Muscle layer of colon (tissue), 2 donors: ENCODE results near the gene CCNC.

ENCODE experiments used
- H3K27ac ChIP-seq: one replicate; pipeline ENCODE4 v1.7.0; 2013; ENCODE audit warnings: low read depth, mild to moderate bottlenecking, low read length, moderate library complexity
- H3K27me3 ChIP-seq, 2 donors: one replicate each; pipeline ENCODE4 v1.7.0; 2013; ENCODE audit warnings: low read length in 2 of 2, mild to moderate bottlenecking in 2 of 2; ENCODE audit not compliant: insufficient read depth in 2 of 2, control insufficient read depth in 1 of 2
- H3K36me3 ChIP-seq: one replicate; pipeline ENCODE4 v1.7.0; 2013; ENCODE audit warnings: mild to moderate bottlenecking, low read length; ENCODE audit not compliant: insufficient read depth
- H3K4me1 ChIP-seq: one replicate; pipeline ENCODE4 v1.7.0; 2013; ENCODE audit warnings: mild to moderate bottlenecking, low read length; ENCODE audit not compliant: insufficient read depth
- H3K4me3 ChIP-seq, 2 donors: one replicate each; pipeline ENCODE4 v1.7.0; 2013; ENCODE audit warnings: low read length in 2 of 2, low read depth in 1 of 2, mild to moderate bottlenecking in 1 of 2, moderate library complexity in 1 of 2
- H3K9ac ChIP-seq: one replicate; pipeline ENCODE4 v1.7.0; 2013; ENCODE audit warnings: low read length
- H3K9me3 ChIP-seq: one replicate; pipeline ENCODE4 v1.7.0; 2013; ENCODE audit warnings: mild to moderate bottlenecking, low read length
- donor health status: abdominal sarcoma.
- donor health status: Adenocarcinoma of cecum.

CCNC gene

GRCh38 chr6:99563056-99563723, 5.3 kb downstream of the CCNC start:
- no peak overlapping the region for H3K27ac ChIP-seq
- H3K9me3 ChIP-seq = no peaks in the 10 kb centered on the region
- H3K27me3 ChIP-seq = no peaks in the 10 kb centered on the region
- peaks cover 10% of the 10 kb centered on the region for H3K36me3 ChIP-seq
- peaks cover 8% of the 10 kb centered on the region for H3K4me1 ChIP-seq
- no peak overlapping the region for H3K4me3 ChIP-seq
- no peak overlapping the region for H3K9ac ChIP-seq

GRCh38 chr6:99560668-99561067, 7.8 kb downstream of the CCNC start:
- Histone ChIP-seq H3K36me3 (peaks cover 27% of the 10 kb centered on the region), H3K9ac (no peak overlapping the region), H3K9me3 (no peaks in the 10 kb centered on the region), H3K4me1 (no peaks in the 10 kb centered on the region), H3K27ac (no peak overlapping the region), H3K4me3 (no peak overlapping the region), H3K27me3 (no peaks in the 10 kb centered on the region)

- peaks cover 36% of the 10 kb centered on the region for H3K36me3 ChIP-seq
- H3K9ac ChIP-seq = no peak overlapping the region
- no peak overlapping the region for H3K27ac ChIP-seq
- H3K4me3 ChIP-seq = no peak overlapping the region
- no peaks in the 10 kb centered on the region for H3K27me3 ChIP-seq
- H3K4me1 ChIP-seq = no peaks in the 10 kb centered on the region
- no peaks in the 10 kb centered on the region for H3K9me3 ChIP-seq
Measured at GRCh38 chr6:99559057-99559456, 9.4 kb downstream of the CCNC start.

GRCh38 chr6:99553888-99554287, 14.6 kb downstream of the CCNC start:
- Histone ChIP-seq H3K9ac (no peak overlapping the region), H3K27ac (no peak overlapping the region), H3K27me3 (no peaks in the 10 kb centered on the region), H3K4me1 (no peaks in the 10 kb centered on the region), H3K36me3 (peaks cover 34% of the 10 kb centered on the region), H3K4me3 (no peak overlapping the region), H3K9me3 (no peaks in the 10 kb centered on the region)

GRCh38 chr6:99550046-99550748, 18.3 kb downstream of the CCNC start:
- no peak overlapping the region for H3K9ac ChIP-seq
- no peaks in the 10 kb centered on the region for H3K9me3 ChIP-seq
- H3K27me3 ChIP-seq = no peaks in the 10 kb centered on the region
- no peaks in the 10 kb centered on the region for H3K4me1 ChIP-seq
- no peak overlapping the region for H3K27ac ChIP-seq
- no peak overlapping the region for H3K4me3 ChIP-seq
- peaks cover 33% of the 10 kb centered on the region for H3K36me3 ChIP-seq

- H3K9me3 ChIP-seq = no peaks in the 10 kb centered on the region
- no peak overlapping the region for H3K4me3 ChIP-seq
- H3K9ac ChIP-seq = no peak overlapping the region
- H3K36me3 ChIP-seq = peaks cover 28% of the 10 kb centered on the region
- no peaks in the 10 kb centered on the region for H3K4me1 ChIP-seq
- no peak overlapping the region for H3K27ac ChIP-seq
- H3K27me3 ChIP-seq = no peaks in the 10 kb centered on the region
Measured at GRCh38 chr6:99548706-99549105, 19.8 kb downstream of the CCNC start.

- Histone ChIP-seq H3K36me3 (peaks cover 28% of the 10 kb centered on the region), H3K4me1 (no peaks in the 10 kb centered on the region)
Measured at GRCh38 chr6:99547526-99547925, 20.9 kb downstream of the CCNC start.

GRCh38 chr6:99545442-99545841, 23.0 kb downstream of the CCNC start:
- Histone ChIP-seq H3K36me3 (peaks cover 27% of the 10 kb centered on the region), H3K27ac (no peak overlapping the region), H3K4me1 (no peaks in the 10 kb centered on the region), H3K9me3 (no peaks in the 10 kb centered on the region), H3K4me3 (no peak overlapping the region), H3K27me3 (no peaks in the 10 kb centered on the region), H3K9ac (no peak overlapping the region)

More at GRCh38 chr6:99547526-99547925, 20.9 kb downstream of the CCNC start:
- Histone ChIP-seq H3K9me3 (no peaks in the 10 kb centered on the region), H3K27ac (no peak overlapping the region), H3K4me3 (no peak overlapping the region), H3K27me3 (no peaks in the 10 kb centered on the region), H3K9ac (no peak overlapping the region)

GRCh38 chr6:99543968-99544367, 24.5 kb downstream of the CCNC start:
- Histone ChIP-seq H3K27me3 (no peaks in the 10 kb centered on the region), H3K36me3 (peaks cover 22% of the 10 kb centered on the region), H3K4me1 (no peaks in the 10 kb centered on the region), H3K27ac (no peak overlapping the region), H3K9me3 (no peaks in the 10 kb centered on the region), H3K4me3 (no peak overlapping the region), H3K9ac (no peak overlapping the region)

- no peak overlapping the region for H3K4me3 ChIP-seq
- H3K27me3 ChIP-seq = no peaks in the 10 kb centered on the region
- no peak overlapping the region for H3K27ac ChIP-seq
- H3K9me3 ChIP-seq = no peaks in the 10 kb centered on the region
- no peaks in the 10 kb centered on the region for H3K4me1 ChIP-seq
- no peak overlapping the region for H3K9ac ChIP-seq
- peaks cover 26% of the 10 kb centered on the region for H3K36me3 ChIP-seq
Measured at GRCh38 chr6:99530627-99531026, 37.8 kb downstream of the CCNC start.

GRCh38 chr6:99522531-99522930, 45.9 kb downstream of the CCNC start:
- Histone ChIP-seq H3K9ac (no peak overlapping the region), H3K27ac (no peak overlapping the region)

More at GRCh38 chr6:99522531-99522930, 45.9 kb downstream of the CCNC start:
- Histone ChIP-seq H3K4me3 (no peak overlapping the region), H3K27me3 (no peaks in the 10 kb centered on the region), H3K4me1 (peaks cover 14% of the 10 kb centered on the region), H3K9me3 (no peaks in the 10 kb centered on the region), H3K36me3 (no peaks in the 10 kb centered on the region)
